K562 treated with DMSO at 1 percent for 24 hours (cell line): ENCODE data around the gene ZNF200. TPM values are rescaled to one million over a fixed set of nuclear protein-coding genes. Genes with fewer than 3 reads are reported as not detected.

ENCODE experiments used
- total RNA-seq: library from RNA; unstranded; fragments of 300-600 nt; gene quantifications from 2 replicates; pipeline ENCODE4 v1.2.3, GENCODE V29; 2022; ENCODE audit warnings: low read depth; ENCODE audit not compliant: insufficient read depth

Gene ZNF200, protein sequence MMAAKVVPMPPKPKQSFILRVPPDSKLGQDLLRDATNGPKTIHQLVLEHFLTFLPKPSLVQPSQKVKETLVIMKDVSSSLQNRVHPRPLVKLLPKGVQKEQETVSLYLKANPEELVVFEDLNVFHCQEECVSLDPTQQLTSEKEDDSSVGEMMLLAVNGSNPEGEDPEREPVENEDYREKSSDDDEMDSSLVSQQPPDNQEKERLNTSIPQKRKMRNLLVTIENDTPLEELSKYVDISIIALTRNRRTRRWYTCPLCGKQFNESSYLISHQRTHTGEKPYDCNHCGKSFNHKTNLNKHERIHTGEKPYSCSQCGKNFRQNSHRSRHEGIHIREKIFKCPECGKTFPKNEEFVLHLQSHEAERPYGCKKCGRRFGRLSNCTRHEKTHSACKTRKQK
- total RNA-seq: 6.6 and 8.7 TPM in 2 replicates

DNA sequence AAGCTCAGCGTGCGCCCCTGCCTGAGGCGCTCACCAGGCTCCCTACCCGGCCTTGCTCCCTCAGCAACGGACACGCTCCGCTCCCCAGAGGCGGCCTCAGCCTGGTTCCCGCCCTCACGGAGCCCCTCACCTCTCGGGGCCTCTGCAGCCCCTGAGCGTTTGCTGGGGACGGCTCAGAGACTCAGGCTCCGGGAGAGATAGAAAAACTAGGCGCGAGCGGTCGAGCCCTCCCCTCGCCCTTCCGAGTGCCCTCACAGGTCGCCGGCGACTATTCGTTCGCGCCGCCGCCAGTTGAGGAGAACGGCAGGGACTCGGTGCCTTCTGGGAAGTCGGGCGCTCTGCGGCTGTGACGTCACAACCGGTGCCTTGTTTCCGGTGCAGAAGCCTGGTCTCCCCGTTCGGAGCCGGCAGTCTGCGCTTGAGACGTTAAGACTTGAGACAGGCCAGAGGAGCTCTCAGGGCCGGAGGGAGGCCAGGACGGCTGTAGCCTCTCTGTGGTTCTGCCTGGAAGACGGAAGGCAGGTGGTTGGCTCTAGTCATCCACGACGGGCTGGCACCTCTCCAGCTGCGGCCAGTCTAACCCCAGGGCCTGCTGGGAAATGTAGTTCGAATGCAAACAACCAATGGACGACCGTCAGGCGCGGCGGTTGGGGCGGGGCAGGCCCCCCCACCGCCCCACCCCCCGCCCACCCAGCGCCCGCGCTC, at the start of gene ZNF200:
TSS of gene ZNF200 (minus strand) at position 302 of the 705 bp plus-strand sequence. CDS start 1,403 bp downstream, outside the sequence.

GRCh38 chr16:3282730-3283542, 48.0 kb upstream of the ZNF200 start, which contains the start of gene ZNF263:
Gene ZNF263 (plus strand): TSS chr16:3283491. CDS start chr16:3283819, 328 bp downstream.

GRCh38 chr16:3256146-3256865, 21.3 kb upstream of the ZNF200 start, which contains the start of gene MEFV:
Gene MEFV (minus strand): TSS chr16:3256633. CDS start chr16:3256587, 46 bp downstream.

DNA sequence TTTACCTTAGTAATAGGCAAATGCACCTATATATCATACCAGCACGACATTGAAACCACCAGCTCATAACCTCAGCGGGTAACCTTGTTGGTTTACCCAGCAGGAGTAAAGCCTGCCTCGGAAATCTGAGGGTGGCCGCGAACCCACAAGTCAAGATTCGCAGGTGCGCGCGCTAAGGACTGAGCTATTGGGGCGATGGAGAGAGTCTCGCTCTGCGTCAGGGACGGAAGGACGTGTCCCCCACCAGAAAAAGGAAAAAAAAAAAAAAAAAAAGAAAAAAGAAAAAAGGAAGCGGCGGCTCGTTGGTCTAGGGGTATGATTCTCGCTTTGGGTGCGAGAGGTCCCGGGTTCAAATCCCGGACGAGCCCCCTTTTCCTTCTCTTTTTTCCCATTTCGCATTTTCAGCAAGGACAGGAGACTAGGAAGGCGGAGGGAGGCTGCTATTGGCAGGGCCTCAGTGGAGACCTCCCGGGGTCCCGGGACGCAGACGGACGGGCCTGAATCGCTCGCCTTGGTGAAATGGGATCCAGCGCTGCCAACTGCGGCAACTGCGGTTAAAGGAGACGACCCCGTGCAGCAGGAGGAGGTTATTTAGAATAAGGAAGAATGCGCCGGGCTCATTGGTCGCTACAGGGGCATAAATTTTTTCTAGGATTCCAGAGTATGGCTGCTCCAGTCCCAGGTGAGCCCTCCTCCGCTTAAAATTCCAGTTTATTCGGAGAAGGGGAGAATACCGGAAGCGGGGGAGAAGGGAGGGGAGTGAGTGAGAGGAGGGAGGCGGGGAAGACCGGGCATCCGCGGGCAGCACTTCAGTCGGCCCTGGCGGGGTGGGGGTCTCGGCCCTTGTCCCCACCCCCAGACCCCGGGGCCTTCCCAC, 46.9 kb downstream of the ZNF200 start, which contains the start of gene OR1F1:
TSS of gene OR1F1 (plus strand) at position 407 of the 877 bp plus-strand sequence.

Other genes starting within 250 kb of the ZNF200 start
- gene CLDN9, start 222.2 kb downstream of the ZNF200 start, total RNA-seq: 4.3 and 4.5 TPM in 2 replicates
- 0.65 and 0.76 TPM in 2 replicates for gene CLDN6, start 217.0 kb downstream of the ZNF200 start, total RNA-seq
- 41.1 and 48.6 TPM in 2 replicates for gene TNFRSF12A, start 214.8 kb downstream of the ZNF200 start, total RNA-seq
- 37.4 and 38.2 TPM in 2 replicates for gene HCFC1R1, start 211.2 kb downstream of the ZNF200 start, total RNA-seq
- gene THOC6, start 211.1 kb downstream of the ZNF200 start, total RNA-seq: 41.2 and 42.6 TPM in 2 replicates
- not detected in 2 replicates for gene BICDL2, start 198.2 kb downstream of the ZNF200 start, total RNA-seq
- 0.31 and 1.0 TPM in 2 replicates for gene MMP25, start 188.6 kb downstream of the ZNF200 start, total RNA-seq
- gene IL32, start 169.5 kb downstream of the ZNF200 start, total RNA-seq: 49.1 and 56.4 TPM in 2 replicates
- gene ZSCAN10, start 135.9 kb downstream of the ZNF200 start, total RNA-seq: not detected in 2 replicates
- 33.8 and 35.1 TPM in 2 replicates for gene ZNF205, start 122.6 kb downstream of the ZNF200 start, total RNA-seq
- gene ZNF213, start 100.1 kb downstream of the ZNF200 start, total RNA-seq: 27.1 and 27.7 TPM in 2 replicates
- not detected in 2 replicates for gene OR1F1, start 47.0 kb downstream of the ZNF200 start, total RNA-seq
- gene MEFV, start 21.5 kb upstream of the ZNF200 start, total RNA-seq: not detected in 2 replicates
- 51.0 and 56.4 TPM in 2 replicates for gene ZNF263, start 48.3 kb upstream of the ZNF200 start, total RNA-seq
- 0.80 and 2.4 TPM in 2 replicates for gene TIGD7, start 70.3 kb upstream of the ZNF200 start, total RNA-seq
- 9.7 and 10.9 TPM in 2 replicates for gene ZNF75A, start 70.3 kb upstream of the ZNF200 start, total RNA-seq
- not detected in 2 replicates for gene OR2C1, start 120.7 kb upstream of the ZNF200 start, total RNA-seq
- gene ZSCAN32, start 165.8 kb upstream of the ZNF200 start, total RNA-seq: 10.0 and 17.3 TPM in 2 replicates
- 14.3 and 19.1 TPM in 2 replicates for gene ZNF174, start 166.1 kb upstream of the ZNF200 start, total RNA-seq
- gene ZNF597, start 208.3 kb upstream of the ZNF200 start, total RNA-seq: 0.23 and 0.29 TPM in 2 replicates
- 48.1 and 58.5 TPM in 2 replicates for gene NAA60, start 208.5 kb upstream of the ZNF200 start, total RNA-seq